ENCODE data around the gene FDX2.
"Not testable (repeated sequence)": the region's sequence is repeated elsewhere in the genome, so short reads cannot be mapped to it uniquely, and the experiment has no call there.

Gene FDX2

GRCh38 chr19:10284065-10284959 lies 31.5 kb downstream of the FDX2 start:
- no peak for DNase-seq (ENCODE audit: low spot score)

GRCh38 chr19:10283301-10284064 lies 32.3 kb downstream of the FDX2 start:
- no peak for DNase-seq (ENCODE audit: low spot score)

DNA sequence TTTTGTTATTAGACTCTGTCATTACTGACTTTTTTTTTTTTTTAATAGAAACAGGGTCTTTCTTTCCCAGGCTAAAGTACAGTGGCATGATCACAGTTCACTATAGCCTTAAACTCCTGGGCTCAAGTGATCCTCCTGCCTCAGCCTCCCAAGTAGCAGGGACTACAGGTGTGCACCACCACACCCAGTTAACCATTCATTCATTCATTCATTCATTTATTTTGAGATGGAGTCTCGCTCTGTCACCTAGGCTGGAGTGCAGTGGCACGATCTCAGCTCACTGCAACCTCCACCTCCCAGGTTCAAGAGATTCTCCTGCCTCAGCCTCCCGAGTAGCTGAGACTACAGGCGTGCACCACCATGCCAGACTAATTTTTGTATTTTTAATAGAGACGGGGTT lies 33.8 kb downstream of the FDX2 start:
- not testable (repeated sequence) for DNase-seq (ENCODE audit: low spot score)

- no peak for DNase-seq (ENCODE audit: low spot score)
Measured at GRCh38 chr19:10279737-10280442, 35.9 kb downstream of the FDX2 start.

DNA sequence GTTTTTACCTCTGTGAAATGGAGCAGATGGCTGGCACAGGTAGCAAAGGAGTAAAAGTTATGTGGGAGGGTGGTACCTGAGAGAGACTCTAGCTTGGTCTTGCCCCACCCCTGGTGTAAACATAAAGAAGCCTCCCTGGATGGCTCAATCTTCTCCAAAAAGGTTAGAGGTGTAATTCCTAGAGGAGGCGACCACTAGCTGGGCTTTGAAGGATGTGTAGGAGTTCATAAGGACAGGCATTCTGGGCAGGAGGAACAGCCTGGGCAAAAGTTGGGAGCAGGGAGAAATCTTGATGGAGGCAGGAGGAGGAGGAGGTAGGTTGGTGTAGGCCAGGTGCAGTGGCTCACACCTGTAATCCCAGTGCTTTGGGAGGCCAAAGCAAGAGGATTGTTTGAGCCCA lies 36.9 kb downstream of the FDX2 start:
- DNase-seq (ENCODE audit: low spot score): no peak

GRCh38 chr19:10277795-10278589 lies 37.8 kb downstream of the FDX2 start:
- no peak for DNase-seq (ENCODE audit: low spot score)

GRCh38 chr19:10274589-10274988 lies 41.2 kb downstream of the FDX2 start:
- DNase-seq (ENCODE audit: low spot score): no peak

GRCh38 chr19:10271543-10272086 lies 44.2 kb downstream of the FDX2 start:
- DNase-seq (ENCODE audit: low spot score): no peak

GRCh38 chr19:10270616-10271394 lies 45.0 kb downstream of the FDX2 start, which contains the start of gene ICAM1:
Gene ICAM1 (plus strand): TSS chr19:10271120. CDS start chr19:10271160, 40 bp downstream.
- peak; percentile 79 for DNase-seq (ENCODE audit: low spot score)

GRCh38 chr19:10270180-10270615 lies 45.6 kb downstream of the FDX2 start:
- no peak for DNase-seq (ENCODE audit: low spot score)

- DNase-seq (ENCODE audit: low spot score): peak; percentile 71
Measured at GRCh38 chr19:10269333-10270179, 46.3 kb downstream of the FDX2 start.

GRCh38 chr19:10268071-10268470 lies 47.7 kb downstream of the FDX2 start:
- DNase-seq (ENCODE audit: low spot score): no peak

DNA sequence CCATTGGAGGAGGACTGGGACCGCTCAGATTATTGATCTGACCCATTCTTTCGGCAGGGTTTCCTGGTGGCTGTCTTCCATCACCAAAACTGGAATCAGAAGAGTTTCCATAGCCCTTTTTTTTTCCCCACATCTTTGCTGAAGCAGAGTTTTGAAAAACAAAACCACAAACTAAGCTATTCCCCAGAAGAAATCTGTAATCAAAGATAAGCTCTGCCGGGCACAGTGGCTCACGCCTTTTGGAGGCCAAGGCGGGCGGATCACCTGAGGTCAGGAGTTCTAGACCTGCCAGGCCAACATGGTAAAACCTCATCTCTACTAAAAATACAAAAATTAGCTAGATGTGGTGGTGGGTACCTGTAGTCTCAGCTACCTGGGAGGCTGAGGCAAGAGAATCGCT lies 49.1 kb downstream of the FDX2 start:
- DNase-seq (ENCODE audit: low spot score): no peak

DNA sequence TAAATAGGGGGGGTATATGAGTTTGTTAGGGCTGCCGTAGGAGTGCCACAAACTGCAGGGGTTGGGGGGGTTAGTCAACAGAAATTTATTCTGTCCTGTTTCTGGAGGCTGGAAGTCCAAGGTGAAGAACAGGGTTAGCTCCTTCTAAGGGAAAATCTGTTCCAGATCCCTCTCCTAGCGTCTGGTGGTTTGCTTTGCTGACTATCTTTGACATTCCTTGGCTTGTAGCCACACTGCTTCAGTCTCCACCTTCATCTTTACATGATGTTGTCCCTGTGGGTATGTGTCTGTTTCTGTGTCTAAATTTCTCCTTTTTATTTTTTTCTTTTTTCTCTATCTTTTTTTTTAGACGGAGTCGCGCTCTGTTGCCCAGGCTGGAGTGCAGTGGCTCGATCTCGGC lies 53.0 kb downstream of the FDX2 start:
- DNase-seq (ENCODE audit: low spot score): no peak

GRCh38 chr19:10260141-10260584 lies 55.7 kb downstream of the FDX2 start:
- DNase-seq (ENCODE audit: low spot score): no peak

Data from HuH-7.5 (cell line).